GM18502 (cell line): ENCODE data around the gene PIK3AP1.

Experiments used
- ATAC-seq: cut with Tn5 transposase; IDR thresholded peaks from one replicate; pipeline ENCODE4 v1.9.1; 2021; ENCODE audit warnings: mild to moderate bottlenecking; ENCODE audit not compliant: unreplicated experiment, poor library complexity

Gene PIK3AP1

DNA sequence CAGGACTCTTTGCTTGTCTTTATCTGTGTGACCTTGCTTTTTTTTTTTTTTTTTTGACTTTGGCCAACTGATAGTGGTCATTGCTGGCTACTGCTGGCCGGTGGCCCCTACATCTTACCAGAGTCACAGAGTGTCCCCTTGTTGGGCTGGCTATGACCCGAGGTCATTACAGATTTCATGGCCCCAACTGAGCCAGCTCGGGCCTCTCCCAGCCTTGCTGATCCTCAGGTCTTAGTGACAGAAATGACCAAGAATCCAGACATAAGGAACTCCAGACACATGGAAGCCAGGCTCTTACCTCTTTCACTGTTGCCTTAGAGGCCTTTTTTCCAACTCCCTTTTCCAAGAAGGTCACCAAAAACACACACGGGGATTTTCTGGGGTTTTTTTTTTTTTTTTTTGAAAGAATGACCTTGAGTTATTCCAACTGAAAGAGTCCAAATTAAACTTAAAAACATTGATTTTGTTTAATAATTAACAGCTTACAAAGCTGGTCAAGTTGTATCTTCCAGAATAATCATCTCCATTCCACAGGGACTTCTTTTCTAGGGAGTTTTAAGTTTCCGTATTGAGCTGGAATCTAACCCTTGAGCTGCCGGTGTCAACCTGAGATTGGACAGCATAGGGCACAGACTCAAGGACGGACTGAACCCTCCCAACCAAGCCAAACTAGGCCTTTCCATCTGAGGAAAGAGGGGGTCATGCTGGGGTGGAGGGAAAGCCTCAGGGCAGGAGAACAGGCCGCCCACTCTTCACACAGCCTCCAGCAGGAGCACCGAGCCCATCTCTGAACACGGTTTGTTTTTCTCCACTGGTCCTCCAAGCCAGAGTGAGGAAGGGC is 43.8 kb downstream of the PIK3AP1 start:
- ATAC-seq, result no peak

DNA sequence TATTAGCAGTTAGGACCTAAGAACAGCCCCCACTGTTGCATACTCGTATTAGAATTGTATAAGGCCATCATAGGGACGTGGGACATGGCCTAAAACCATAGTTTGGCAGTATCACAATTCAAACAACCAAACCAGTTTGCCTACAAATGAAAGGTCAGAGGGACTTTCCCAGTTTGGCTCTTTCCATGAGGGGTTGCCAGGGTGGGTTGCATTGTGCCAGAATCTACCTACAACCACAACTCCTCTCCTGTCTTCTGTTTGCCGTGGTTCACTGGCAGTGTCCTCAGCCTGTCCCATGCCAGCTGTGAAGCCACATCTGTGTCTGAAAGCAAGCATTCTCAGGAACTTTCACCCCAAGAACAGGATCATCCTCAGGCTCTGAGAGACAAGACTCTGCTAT is 44.5 kb downstream of the PIK3AP1 start:
- ATAC-seq, result no peak

DNA sequence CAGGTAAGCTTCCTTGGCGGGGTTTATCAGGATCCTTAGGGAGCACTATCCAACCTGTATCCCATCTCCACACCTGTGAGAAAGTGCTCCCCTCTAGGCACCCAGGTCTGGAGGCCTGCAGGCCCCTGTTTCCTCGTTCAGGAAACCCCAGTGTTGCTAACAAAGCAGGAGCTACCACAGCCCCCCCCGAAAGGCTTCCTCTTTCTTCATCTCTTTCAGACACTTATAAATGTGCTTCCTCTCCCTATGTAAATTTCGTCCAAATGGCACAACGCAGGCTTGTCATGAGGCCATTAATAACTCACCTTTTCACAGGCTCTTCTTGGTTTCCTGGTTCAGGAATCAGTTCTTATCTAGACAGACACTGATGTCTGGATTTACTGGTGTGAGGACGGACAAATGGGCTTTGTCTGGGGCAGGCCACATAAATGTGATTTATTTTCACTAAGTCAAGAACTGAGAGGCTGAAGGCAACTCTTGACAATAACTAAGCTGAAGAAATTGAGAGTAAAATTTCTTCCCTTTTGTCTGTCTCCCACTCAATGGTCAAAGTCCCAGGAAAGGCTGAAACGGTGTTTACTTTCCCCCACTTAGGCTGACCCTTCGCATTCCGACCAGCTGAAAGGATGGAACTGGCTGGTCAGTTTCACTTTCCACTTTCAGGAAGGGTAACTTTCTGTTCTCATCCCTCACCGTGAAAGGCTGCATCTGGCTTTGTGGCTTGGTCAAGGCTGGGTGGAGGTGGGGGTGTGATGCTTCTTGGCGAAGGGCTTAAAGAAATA is 46.8 kb downstream of the PIK3AP1 start:
- ATAC-seq, result peak; percentile 61

DNA sequence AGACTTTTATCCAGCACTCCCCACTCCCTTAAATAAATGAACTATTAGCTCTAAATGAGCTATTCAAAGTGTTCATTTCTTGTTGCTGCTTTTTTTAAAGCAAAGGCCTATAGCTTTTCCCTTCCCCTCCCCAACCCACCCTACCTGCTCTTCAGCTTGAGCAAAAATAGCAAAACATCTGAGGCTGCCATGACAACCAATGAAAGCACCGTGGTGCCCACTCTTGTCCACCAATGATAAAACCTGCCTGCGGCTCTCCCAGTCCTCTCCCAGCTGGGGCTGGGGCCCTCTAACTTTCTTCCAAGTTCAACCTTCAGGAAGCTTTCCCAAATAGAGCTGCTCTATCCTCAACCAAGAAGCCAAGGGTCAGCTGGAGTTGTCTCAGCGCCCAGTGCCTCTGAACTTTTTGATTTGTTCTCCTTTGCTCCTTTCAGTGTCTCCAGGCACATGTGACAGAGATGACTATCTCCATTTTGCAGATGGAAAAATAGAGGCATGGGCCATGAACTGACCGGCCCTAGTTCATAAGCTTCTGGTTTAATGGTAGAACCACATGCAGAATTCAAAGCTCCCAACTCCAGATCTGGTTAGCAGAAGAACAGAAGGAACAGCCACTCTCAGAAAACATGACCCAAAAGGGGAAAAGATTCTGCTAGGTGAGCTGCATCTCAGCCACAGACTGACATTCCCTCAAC is 47.7 kb downstream of the PIK3AP1 start:
- no peak for ATAC-seq

DNA sequence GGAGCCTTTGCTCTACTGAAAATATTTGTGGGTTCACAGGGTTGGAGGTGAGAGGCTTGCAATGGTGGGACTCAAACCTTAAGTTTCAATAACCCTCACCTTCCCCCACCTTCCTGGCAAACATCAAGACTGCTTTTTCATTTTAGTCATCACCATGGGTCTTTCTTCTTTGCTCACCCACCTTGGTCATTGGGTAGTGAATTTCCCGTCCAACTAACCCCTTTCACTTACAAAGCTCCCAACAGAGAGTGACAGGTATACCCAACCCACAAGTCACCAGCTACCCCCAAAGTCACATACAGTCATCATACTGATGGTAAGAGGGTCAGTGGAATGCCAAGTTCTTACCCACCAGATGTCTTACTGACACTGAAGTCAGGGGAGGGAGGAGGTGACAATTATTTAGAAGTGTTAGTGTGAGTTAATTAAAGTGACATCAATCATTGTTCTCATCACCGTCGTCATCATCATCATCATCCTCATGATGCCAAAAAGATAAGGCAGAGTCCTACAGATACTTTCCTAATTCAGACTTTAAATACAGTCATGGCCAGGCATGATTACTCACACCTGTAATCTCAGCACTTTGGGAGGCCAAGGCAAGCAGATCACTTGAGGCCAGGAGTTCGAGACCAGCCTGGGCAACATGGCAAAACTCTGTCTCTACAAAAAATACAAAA is 49.0 kb downstream of the PIK3AP1 start:
- ATAC-seq, result no peak

DNA sequence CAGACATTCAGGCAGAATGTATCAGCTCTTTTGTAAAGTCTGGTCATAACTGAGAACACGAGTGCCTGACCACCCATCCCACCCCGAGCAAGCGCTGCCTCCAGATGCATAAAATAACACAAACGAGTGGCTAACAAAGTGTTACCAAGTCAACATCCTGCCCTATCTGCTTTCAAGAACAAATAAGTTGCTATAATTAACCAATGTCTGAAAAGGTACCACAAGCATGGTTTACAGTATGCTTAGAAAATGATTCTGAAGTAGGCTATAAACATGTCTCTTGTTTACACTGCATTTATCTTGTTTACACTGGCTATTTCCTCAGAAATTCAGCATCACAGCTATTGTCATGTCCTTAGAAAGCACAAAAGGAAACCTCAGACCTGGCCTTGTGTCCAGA is 49.5 kb downstream of the PIK3AP1 start:
- no peak for ATAC-seq

DNA sequence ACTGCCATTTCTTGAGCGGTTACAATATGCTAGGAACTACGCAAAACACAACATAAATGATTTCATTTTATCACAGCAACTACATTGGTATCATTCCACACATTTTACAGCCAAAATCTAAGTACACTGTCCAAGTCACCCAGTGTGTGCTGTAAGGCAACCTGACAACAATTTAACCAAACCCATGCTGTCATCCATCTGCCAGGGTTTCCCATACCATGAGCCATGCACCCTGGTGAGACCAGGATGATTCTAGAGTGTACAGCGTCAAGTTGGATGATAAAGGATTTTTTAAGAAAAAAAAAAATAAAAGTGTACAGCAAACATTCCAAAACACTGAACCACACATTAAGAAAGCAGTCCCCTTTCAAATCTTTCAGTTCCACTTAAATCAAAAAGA is 52.9 kb downstream of the PIK3AP1 start:
- ATAC-seq, result no peak

DNA sequence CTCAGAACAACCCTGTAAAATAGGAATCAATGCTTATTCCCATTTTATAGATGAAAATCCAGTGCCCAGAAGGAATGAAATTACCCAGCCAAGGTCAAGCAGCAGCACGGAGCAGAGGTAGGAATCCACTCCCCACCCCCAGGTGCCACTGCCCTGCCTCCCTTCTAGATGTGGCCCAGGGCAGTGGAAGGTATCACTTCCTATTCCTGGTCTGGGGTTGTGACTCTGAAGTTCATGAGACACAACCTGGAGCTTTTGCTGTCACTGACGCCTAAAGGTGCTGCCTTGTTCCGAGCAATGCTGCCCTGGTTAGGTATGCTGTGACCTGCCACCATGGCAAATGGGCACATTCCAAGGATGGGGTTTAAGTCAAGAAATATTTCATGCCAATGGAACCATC is 53.6 kb downstream of the PIK3AP1 start:
- ATAC-seq, result peak; percentile 61

DNA sequence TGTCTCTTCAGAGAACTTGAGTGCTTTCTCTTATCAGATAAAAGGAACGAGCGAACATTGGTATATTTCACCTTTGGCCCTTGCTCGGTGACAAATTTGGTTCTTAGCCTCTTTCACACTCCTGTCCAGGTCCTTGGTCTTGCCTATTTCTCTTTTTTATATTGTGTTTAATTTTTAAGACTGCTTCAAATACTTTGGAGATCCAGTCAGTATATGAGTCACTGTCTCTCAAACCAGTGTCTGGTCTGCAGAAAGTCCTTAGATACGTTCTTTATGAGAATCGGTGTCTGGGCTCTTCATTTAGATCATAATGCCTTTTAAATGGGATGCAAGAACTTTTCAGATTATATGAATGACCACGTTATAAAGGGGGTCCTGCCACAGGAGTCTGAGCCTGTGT is 55.0 kb downstream of the PIK3AP1 start:
- ATAC-seq, result no peak

DNA sequence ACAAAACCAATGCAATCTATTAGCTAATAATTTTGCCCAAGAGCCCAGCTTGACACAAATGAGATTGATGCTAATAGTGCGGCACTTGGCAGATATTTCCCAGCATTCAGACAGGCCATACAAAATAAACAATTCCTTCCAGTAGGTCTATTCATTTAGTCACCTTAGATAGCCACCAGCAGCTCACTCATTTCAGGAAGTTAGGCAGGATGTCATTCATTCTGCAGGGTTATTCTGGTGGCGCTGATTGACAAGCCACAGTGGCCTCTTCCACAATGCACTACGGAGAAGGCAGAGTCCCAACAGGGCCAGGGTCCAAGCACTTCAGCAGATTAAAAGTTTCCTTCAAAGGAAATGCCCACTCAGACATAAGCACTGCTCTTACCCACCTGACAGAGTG is 55.8 kb downstream of the PIK3AP1 start:
- peak; percentile 70 for ATAC-seq

DNA sequence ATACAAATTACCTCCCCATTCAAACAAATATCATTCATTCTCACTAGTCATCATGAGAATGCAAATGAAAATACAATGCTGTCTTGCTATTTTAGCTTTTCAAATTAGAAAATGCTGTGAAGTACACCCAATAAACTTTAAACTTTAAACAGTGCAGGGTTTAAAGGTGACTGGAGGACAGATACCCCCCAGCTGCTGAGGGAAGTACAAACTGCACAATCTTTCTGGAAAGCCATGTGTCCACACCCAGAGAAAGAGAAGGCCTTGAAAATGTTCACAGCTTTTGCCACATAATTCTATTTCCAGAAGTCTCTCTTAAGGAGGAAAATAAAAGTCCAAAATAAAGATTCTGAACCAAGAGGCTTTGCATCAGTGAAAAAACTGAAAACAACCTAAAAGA is 56.5 kb downstream of the PIK3AP1 start:
- no peak for ATAC-seq

DNA sequence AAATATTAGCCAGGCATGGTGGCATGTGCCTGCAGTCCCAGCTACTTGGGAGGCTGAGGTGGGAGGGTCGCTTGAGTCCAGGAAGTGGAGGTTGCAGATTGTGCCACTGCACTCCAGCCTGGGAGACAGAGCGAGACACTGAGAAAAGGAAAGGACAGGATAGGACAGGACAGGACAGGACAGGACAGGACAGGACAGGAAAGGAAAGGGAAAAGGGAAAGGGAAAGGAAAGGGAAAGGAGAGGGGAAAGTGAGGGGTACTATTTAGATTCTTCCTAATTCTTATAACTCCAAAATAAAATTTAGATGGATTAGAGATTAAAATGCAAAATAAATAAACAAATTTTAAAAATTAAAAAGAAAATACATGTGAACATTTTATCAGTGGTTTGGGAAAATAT is 58.7 kb downstream of the PIK3AP1 start:
- ATAC-seq, result no peak

DNA sequence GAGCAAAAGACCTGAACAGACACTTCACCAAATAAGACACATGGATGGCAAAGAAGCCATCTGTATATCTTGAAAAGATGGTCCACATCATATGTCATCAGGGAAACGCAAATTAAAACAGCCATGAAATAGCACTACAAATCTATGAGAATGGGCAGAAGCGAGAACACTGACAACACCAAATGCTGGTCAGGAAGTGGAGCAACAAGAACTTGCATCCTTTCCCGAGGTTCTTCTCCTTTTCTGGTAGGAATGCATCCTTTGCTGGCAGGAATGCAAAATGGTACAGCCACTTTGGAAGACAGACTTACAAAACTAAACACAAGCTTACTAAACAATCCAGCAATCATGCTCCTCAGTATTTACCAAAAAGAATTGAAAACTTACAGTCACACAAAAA is 60.0 kb downstream of the PIK3AP1 start:
- no peak for ATAC-seq

DNA sequence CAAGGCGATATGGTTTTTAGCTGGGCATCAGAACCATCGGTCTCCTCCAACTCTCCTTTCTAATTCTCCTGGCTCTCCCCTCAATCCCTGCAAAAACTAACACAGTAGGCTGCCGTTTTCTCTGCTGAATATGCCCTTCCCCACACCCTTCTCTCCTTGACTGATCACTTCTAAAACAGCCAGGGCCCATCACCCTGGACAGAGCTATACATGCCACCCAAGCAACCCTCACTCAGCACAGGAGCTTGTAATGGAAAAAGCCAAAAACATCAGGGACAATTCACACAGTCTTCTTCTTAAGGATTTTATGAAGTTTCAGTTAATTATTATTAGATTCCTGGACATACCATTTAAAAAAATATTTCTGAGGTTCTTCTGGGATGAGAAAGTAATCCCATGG is 61.5 kb downstream of the PIK3AP1 start:
- ATAC-seq, result no peak

DNA sequence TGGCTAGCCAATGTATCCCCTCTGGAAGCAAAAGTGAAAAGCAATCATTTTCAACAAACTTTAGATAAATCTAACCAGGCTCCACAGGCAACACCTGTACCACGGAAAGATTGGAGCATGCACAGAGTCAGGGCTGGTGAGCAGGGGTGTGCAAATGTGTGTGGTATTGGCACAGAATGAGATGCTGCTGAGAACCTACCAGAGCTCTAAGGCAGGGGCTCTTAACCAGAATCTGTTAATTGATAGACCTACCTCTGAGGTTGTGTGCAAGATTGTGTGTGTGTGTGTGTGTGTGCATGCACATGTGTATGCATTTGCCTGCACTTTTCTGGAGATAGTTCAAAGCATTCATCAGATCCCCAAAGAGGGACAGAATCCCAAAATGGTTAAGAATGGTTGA is 62.9 kb downstream of the PIK3AP1 start:
- ATAC-seq, result no peak

DNA sequence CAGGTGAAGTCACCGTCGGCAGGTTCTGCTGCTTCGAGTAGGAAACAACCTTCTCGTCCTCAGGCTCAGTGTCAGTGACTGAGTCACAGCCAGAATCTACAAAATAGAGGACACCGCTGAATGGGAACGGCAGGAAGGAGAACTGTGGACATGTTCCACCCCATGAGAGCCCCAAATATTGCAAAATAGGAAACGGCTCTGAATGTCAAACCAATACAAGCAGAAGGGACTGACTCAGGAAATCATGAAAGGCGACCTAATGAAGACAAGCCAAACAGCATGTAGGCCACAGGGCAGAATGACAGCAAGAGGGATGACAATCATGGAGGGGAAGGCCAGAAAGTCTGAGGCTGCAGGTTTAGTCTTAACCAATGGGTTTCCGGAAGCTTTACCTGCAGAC is 63.5 kb downstream of the PIK3AP1 start:
- ATAC-seq, result no peak

DNA sequence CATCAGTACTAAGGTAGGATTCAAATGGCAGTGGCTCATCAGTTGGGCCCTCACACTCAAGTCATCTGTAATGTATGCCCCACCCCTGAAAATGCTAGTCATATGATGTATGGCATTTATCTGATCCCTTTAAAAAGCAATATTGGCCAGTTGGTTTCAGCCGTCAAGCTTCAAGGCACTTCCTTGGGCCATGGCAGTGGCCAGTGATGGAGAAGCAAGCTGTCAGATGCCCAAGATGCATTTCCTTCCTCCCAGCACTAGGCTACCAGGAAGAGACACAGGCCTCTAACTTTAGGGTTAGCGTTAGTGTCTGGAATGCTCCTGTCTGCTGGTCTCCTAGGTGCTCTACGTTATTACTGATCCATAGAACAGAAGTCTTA is 64.1 kb downstream of the PIK3AP1 start:
- no peak for ATAC-seq

DNA sequence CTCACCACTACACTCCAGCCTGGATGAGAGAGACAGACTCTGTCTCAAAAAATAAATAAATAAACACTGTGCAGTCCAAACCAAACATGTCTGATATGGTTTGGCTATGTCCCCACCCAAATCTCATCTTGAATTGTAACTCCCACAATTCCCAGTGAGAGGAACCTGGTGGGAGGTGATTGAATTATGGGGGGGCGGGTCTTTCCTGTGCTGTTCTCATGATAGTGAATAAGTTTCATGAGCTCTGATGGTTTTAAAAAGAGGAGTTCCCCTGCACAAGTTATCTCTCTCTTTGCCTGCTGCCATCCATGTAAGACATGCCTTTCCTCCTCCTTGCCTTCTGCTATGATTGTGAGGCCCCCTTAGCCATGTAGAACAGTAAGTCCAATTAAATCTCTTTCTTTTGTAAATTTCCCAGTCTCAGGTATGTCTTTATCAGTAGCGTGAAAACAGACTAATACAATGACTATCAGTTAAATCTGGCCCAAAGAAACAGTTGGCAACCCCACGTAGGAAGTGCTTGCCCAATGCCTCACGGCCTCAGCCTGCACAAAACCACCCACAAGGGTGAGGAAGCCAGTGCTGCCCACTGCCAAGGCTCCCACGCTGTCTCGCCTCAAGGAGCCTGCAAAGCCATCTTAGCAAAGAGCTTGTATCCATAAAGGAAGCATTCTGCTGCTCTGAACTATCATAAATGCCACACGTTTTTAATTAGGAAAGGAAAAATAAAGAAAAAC is 64.7 kb downstream of the PIK3AP1 start:
- no peak for ATAC-seq

DNA sequence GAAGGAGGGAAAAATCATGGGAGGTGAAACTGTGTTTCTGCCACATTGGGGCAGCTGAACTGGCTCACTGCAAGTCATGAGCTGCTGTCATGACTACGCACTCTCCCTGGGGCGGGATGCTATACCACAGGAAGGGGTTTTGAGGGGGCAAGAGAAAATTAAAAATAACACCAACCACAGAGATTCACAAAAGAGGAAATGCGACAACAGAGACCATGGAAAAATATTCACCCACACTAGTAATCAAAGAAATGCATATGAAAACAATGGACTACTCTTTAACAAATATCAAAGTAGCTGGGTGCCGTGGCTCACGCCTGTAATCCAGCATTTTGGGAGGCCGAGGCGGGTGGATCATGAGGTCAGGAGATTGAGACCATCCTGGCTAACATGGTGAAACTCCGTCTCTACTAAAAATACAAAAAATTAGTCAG is 68.3 kb downstream of the PIK3AP1 start:
- peak; percentile 82 for ATAC-seq

DNA sequence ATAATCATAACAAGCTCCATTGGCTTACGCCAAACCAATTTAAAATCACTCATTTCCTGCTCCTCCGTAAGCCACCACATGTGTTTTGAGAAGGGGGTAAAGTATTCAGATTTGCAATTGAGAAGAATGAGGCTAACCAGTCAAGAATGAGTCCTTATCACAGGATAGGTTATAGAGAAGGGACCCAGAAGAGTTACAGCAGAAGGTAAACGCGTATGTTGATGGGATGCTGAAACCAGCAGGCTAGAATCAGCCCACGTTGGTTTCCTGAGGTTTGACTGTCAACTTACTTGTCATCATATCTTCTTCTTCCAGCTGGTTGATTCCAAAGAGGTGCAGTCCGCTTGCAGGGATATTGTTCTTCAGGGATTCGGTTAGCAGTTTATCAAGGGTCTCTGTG is 69.4 kb downstream of the PIK3AP1 start:
- no peak for ATAC-seq
